Measurements from ENCODE around the gene PRDM12.

PRDM12 gene

GRCh38 chr9:130660683-130661450 lies 3.5 kb upstream of the PRDM12 start:
- DNase-seq (ENCODE audit: low read depth) = no peak
- TF ChIP-seq, protein P1, sequence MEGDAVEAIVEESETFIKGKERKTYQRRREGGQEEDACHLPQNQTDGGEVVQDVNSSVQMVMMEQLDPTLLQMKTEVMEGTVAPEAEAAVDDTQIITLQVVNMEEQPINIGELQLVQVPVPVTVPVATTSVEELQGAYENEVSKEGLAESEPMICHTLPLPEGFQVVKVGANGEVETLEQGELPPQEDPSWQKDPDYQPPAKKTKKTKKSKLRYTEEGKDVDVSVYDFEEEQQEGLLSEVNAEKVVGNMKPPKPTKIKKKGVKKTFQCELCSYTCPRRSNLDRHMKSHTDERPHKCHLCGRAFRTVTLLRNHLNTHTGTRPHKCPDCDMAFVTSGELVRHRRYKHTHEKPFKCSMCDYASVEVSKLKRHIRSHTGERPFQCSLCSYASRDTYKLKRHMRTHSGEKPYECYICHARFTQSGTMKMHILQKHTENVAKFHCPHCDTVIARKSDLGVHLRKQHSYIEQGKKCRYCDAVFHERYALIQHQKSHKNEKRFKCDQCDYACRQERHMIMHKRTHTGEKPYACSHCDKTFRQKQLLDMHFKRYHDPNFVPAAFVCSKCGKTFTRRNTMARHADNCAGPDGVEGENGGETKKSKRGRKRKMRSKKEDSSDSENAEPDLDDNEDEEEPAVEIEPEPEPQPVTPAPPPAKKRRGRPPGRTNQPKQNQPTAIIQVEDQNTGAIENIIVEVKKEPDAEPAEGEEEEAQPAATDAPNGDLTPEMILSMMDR (IDR thresholded peaks at IDR 0.05; ENCODE audit: control insufficient read depth, extremely low read depth, insufficient read depth) = no peak
- no peak overlapping the region for H3K4me3 ChIP-seq (ENCODE audit: low read depth, low read length)

DNA sequence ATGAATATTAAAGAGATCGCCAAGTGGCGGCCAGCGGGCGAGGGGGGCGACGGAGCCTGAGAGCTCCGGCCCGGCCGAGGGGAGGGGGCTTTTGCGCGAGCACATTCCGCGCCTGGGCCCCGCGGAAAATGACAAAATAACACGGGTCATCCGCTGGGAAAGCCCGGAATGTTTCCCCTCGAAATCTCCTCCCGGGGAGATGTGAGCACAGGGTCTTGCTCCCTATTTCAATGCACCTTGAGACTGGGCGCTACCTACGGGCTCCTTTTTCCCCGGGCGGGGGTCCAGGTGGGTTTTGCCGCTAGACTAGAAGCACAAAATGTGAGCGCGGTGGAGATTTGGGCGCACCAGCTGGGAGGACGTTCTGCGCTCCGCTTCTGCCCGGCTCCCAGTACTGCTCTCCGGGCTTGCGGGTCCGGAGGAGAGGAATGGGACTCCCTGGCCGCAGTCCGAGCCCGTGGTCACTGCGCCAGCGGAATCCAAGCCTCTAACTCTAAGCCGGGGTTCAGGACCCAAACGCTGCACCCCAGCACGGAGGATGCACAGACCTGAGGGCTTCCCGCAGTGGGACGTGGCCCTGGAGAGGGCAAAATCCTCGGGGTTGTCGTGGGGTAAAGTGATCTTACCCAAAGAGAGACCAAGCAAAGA lies 2.8 kb upstream of the PRDM12 start:
- TF ChIP-seq, protein P1 (IDR thresholded peaks at IDR 0.05; ENCODE audit: control insufficient read depth, extremely low read depth, insufficient read depth) = no peak
- no peak for DNase-seq (ENCODE audit: low read depth)
- H3K4me3 ChIP-seq (ENCODE audit: low read depth, low read length) = no peak overlapping the region

- TF ChIP-seq, protein P1 (IDR thresholded peaks at IDR 0.05; ENCODE audit: control insufficient read depth, extremely low read depth, insufficient read depth) = no peak
- H3K4me3 ChIP-seq (ENCODE audit: low read depth, low read length) = no peak overlapping the region
- no peak for DNase-seq (ENCODE audit: low read depth)
Observed at GRCh38 chr9:130662099-130662969, 2.1 kb upstream of the PRDM12 start.

DNA sequence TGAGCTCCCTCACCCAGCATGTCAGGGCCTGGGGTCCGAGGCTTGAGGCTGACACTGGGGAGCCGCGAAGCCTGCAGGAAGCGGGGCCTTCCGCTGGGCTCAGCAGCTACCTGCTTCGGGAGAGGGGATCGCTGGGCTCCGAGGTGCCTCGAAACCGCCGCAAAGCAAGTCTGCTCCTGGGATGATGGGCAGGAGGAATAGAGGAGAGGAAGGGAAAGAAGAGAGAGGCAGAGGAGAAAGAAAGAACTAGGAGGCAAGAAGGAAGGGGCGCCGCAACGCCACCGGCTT lies 1.5 kb upstream of the PRDM12 start:
- H3K4me3 ChIP-seq (ENCODE audit: low read depth, low read length) = no peak overlapping the region
- DNase-seq (ENCODE audit: low read depth) = no peak
- TF ChIP-seq, protein P1 (IDR thresholded peaks at IDR 0.05; ENCODE audit: control insufficient read depth, extremely low read depth, insufficient read depth) = no peak

DNA sequence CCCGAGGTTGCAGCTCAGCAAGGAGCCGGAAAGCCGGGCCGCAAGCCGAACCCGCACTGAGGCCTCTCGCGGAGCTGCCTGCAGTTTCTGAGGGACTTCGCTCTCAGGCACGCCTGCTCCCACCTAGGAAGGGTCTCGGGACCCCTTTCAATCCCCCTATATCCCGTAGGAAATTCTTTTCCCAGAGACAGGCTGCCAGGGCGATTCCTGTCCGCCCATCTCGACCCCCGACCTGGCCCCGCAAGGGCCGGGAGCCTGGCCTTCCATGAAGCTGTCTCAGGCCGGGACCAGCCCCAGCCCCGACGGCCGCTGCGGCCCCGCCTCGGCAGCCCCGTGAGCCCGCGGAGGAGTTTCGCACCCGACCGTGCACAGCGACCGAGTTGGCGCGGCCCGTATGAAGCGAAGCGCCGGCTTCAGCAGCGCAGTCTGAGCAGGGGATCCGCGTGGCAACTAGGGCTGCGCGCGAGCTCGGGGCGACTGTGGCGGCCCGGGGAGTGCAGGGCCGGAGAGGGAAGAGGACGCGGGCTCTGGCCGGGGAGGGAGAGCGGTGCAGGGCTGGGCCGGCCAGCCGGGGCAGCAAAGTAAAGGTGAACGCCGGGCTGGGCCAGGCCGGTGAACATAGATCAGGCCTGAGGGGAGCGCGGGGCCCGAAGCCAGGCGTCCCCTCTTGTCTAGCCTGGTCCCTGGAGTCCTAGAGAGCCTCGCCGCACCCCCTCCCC lies 977 bp upstream of the PRDM12 start:
- DNase-seq (ENCODE audit: low read depth) = no peak
- no peak overlapping the region for H3K4me3 ChIP-seq (ENCODE audit: low read depth, low read length)
- TF ChIP-seq, protein P1 (IDR thresholded peaks at IDR 0.05; ENCODE audit: control insufficient read depth, extremely low read depth, insufficient read depth) = no peak

DNA sequence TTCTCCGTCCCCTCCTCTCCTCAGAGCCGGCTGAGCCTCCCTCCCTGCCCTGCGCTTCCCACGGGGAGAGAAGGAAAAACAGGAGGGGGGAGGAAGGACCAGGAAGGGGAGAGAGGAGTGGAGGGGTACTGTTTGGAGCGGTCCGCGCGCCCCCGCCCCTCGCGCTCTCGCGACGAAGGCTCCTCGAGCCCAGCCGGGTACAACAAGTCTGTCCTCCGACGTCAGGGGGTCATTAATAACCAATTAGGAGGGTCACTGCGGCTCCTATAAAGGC lies 480 bp upstream of the PRDM12 start:
- H3K4me3 ChIP-seq (ENCODE audit: low read depth, low read length) = no peak overlapping the region
- DNase-seq (ENCODE audit: low read depth) = no peak
- TF ChIP-seq, protein P1 (IDR thresholded peaks at IDR 0.05; ENCODE audit: control insufficient read depth, extremely low read depth, insufficient read depth) = no peak

All from LNCaP clone FGC (cell line).